ENCODE measurements around the gene ITIH2.
"Not testable (repeated sequence)": the region's sequence is repeated elsewhere in the genome, so short reads cannot be mapped to it uniquely, and the experiment has no call there.

Gene ITIH2

DNA sequence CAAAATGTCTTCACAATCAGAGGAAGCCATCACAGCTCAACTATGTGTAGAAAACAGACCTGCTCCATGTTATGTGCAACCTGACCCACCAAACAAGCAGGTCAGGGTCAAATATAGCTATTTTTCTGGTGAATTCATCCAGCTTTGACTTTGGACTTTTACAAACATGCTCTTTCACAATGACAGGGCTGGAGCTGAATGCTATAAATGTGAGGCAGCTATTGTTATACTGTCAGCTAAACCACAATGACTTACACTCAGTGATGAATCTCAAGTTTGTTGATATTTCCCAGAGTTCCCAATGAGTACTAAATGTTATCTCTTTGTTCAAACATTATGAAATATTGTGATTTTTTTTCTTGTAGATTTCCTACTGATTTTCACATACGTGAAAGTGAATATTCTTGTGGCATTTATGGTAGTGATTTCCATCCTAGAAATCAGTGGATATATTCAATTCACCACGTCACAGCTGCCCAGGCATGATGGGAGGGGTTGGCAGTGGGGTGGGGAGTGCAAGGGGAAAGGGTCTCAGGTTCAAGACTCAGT is 2.5 kb upstream of the ITIH2 start:
- DNase-seq, result no peak

DNA sequence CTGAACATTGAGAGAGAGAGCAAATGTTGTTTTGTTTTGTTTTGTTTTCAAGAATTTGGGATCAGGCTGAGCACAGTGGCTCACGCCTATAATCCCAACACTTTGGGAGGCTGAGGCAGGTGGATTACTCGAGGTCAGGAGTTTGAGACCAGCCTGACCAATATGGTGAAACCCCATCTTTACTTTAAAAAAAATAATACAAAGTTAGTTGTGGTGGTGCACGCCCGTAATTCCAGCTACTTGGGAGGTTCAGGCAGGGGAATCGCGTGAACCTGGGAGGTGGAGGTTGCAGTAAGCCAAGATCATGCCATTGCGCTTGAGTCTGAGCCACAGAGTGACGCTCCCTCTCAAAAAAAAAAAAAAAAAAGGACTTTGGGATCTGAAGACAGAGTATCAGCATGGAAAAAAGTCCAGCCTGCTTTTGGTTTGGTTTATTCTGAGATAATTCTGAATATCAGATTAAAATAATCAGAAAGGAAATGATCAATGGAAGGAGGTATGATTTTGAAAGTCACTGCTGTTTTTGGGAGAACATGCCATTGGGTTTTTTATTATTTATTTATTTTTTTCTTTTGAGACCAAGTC is 1.9 kb upstream of the ITIH2 start:
- DNase-seq, result no peak

- no peak for DNase-seq
Measured at GRCh38 chr10:7702288-7702812, 766 bp upstream of the ITIH2 start.

- no peak for DNase-seq
Measured at GRCh38 chr10:7704071-7705016, 1.2 kb downstream of the ITIH2 start.

GRCh38 chr10:7705341-7705740 is 2.2 kb downstream of the ITIH2 start:
- DNase-seq, result no peak

DNA sequence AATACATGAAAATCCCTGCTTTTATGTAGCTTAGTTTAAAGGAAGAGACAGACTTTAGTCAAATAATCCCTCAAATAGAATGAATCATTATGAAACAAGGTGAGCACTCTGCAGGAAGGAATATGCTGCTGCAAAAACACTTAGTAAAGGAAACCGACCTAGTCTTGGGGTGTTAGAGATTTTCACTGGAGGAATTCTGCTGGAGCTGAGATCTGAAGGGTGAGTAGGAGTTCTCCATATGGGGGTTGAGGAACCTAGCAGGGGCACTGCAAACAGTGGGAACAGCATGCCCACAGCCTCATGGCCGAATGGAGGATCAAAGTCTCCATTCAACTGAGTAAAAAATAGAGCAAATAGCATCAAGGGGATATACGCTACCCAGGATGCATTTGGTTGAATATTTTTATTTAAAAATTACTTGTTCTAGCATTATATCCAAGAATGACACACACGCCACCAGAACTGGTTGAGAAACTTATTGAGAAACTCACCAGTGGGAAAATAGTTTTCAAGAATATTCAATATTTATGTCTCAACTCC is 3.5 kb downstream of the ITIH2 start:
- DNase-seq, result no peak

DNA sequence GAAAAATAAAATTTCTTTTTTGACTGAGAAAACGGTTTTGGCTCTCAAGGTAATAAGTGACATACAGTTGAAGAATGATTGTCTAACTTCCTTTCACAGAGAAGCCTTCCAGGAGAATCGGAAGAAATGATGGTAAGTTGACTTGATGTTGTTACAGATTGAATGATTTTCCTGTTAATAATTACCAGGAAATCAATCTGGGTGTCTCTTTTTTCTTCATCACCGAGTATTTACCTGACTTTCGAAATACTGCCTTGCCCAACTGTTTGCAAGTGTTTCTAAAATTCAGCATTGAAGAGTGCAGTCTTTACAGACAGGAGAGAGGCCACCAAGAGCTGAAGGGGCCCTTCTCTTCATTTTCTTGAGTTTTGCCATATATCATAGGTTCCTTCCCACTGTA is 4.0 kb downstream of the ITIH2 start:
- DNase-seq, result no peak

DNA sequence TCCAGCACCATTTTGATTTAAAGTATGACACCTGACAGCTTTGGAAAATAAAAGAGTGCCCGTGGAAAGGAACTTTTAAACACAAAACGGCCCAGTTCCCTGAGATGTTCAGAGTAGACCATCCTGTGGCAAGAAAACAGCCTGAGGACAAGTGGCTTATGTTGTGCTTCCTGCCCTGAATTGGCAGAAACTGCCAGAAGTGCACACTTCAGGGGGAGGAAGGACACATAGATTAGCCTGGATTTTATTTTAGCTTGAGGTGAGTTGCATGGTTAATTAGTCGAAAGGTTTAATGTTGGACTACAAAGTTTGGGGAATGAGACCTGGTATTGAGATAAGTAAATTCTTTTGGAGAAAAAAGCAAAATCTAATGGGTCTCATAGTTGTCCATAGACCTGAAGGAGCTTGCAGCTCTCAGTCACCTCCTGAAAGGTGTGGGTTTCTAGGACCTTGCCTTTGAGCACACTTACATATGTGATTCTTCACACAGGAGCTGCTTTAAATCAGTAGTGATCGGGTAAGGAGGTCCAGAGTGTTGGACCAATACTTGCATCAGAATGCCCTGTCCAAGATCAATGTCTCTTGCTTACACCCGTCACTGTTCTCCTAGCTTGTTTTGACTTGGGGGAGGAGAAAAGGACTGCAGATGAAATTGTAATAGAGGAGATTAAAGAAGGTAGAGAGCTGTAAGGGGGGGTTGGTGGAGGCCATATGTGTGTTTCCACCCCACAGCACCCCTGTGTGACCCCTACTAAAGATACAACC is 4.9 kb downstream of the ITIH2 start:
- DNase-seq, result no peak

DNA sequence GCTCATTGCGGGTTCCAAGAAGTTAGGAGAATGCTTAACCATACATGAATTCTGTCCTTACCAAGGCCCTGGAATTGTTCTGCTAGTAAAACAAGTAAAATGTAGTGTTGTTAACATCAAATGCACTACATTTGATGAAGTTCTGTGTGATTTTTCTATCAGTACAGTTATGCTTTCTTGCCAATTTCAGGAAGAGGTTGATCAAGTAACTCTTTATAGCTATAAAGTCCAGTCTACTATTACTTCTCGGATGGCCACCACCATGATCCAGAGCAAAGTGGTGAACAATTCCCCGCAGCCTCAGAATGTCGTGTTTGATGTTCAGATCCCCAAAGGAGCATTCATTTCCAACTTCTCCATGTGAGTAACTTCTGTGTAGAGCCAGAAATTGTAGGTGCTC is 5.7 kb downstream of the ITIH2 start:
- DNase-seq, result no peak

DNA sequence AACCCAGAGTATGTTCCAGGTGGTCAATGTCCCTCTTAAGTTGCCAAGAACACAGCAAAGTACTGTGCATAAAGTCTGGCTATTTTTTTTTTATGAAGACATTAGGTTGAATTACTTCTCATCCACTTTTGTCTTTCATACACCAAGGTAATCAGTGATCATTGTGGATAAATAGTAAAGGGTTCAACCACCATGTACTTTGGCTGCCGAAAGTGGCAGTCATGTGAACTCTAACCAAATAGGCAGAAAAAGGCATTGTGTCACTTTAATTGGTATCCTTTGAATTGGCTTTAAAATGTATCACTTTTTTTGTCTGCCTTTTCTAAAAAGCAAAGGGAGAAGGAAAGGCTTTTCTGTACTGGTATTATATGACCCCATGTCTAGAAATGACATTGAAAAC is 7.3 kb downstream of the ITIH2 start:
- no peak for DNase-seq

GRCh38 chr10:7711075-7711474 is 8.0 kb downstream of the ITIH2 start:
- DNase-seq, result not testable (repeated sequence)

GRCh38 chr10:7715515-7715914 is 12.4 kb downstream of the ITIH2 start:
- DNase-seq, result no peak

DNA sequence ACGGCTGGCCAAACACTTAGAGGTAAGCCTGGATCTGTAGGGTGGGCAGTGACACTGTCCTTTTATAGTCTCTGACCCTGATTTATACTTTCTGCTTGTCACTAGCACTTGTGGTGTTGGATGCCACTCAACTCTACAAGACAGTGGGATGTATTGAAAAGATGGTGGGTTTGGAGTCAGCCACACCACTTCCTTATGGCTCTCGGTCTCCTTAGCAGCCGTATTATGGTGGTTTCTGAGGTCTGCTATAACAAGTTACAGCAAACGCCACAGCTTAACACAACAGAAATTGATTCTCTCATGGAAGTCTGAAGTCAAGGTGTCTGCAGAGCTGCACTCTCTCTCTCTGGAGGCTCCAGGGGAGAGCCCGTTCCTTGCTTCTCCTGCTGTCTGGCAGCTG is 14.7 kb downstream of the ITIH2 start:
- no peak for DNase-seq

DNA sequence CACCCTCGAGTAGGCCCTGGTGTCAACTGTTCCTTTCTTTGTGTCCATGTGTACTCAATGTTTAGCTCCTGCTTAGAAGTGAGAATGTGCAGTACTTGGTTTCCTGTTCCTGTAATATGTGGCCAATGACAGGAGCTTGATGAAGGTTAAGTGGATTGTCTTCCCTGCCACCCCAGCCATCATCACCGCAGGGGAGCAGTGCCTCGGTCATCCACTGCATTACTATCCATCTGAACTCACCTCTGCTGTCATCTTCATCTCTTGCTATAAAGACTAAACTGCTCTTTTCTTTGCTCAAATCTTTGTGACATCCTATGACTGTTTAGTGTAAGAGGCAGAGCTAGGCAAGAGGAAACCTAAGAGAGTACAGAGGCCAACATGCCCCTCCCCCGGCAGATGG is 15.6 kb downstream of the ITIH2 start:
- DNase-seq, result no peak

GRCh38 chr10:7720478-7720877 is 17.4 kb downstream of the ITIH2 start:
- no peak for DNase-seq

DNA sequence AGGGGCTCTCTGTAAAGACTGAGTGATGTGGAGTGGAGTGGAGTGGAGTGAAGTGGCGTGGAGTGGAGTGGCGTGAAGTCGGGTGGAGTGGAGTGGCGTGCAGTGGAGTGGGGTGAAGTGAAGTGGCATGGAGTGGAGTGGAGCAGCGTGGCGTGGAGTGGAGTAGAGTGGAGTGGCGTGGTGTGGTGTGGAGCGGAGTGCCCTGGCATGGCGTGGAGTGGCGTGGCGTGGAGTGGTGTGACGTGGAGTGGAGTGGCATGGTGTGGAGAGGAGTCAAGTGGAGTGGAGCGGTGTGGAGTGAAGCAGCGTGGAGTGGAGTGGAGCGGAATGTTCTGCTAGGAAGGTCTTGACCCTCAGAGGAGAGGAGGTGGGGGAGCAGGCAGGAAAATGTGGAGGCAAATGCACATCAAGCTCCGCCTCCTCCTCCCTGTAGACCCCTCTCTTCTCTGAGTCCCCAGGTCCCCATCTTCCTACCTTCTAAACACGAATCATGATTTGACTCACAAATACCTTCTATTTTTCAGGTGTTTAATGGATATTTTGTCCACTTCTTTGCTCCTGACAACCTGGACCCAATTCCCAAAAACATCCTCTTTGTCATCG is 19.9 kb downstream of the ITIH2 start:
- no peak for DNase-seq

DNA sequence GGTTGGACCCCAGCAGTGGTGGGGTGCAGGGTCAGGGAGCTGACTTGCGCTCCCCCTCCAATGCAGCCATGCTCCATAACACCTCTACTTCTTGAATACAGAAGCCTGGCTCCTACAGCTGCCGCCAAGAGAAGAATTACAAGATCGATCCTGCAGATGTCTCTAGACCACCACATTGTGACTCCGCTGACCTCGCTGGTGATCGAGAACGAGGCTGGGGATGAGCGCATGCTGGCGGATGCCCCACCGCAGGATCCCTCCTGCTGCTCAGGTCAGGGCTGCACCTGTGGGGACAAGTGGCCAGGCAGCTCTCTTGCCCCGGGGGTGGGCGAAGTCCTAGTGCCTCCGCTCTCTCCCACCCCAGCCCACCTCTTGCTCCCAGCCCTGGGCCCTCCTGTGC is 31.7 kb downstream of the ITIH2 start:
- no peak for DNase-seq

DNA sequence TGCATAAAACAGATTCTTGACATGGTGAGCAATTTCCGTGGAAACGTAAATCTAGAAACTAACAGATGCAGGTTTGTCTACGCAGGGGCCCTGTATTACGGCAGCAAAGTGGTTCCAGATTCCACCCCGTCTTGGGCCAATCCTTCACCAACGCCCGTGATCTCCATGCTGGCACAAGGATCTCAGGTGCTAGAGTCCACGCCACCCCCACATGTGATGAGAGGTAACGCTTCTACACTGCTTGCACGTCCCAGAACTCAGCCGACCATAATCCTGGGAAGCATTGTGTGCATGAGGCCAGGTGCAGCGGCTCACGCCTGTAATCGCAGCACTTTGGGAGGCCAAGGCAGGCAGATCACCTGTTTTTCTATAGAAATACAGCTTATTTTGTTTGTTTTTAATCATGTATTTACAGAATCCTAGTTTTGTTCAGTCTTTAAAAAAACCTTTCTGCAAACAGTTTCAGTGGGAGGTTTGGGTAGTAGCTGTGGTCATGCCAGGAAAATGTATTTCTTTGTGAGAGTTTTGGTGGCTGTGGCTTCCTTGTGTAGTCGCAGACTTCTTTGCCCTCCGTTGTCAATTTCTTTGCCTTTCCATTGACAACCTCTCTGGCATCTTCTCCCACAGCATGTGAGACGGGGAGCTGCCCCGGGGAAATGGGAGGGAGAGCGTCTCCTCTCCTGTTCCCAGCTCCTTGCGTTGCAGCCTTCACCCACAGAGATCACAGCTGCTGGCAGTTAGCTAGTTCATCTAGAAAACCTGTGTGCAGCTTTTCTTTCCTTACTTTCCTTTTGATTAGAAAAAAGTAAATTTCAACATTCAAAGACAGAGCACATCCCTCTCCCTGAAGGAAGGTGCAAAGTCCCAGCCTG is 35.7 kb downstream of the ITIH2 start:
- no peak for DNase-seq

- DNase-seq, result no peak
Measured at GRCh38 chr10:7744307-7744706, 41.2 kb downstream of the ITIH2 start.

- DNase-seq, result not testable (repeated sequence)
Measured at GRCh38 chr10:7748637-7749036, 45.5 kb downstream of the ITIH2 start.

DNA sequence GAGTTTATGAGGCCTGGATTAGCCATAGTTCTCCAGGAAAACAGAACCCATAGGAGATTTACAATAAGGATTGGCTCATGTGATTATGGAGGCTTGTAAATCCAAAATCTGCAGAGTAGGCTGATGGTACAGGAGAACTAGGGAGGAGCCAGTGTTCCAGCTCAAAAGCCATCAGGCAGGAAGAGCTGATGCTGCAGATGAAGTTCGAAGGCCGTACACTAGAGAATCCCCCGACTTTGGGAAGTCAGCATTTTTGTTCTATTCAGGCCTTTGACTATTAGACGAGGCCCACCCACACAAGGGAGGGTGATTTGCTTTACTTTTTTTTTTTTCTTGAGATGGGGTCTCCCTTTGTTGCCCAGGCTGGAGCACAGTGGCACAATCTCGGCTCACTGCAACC is 47.1 kb downstream of the ITIH2 start:
- no peak for DNase-seq

All from GOT3 (cell line).